Stimulated activated CD8-positive, alpha-beta memory T cell treated with anti-CD3 and anti-CD28 coated beads, Interleukin-15, amount 100 ng/mL, for 4 hours (primary cell): Measurements from ENCODE around the gene COL4A3.
"Not testable (repeated sequence)": the region's sequence is repeated elsewhere in the genome, so short reads cannot be mapped to it uniquely, and the experiment has no call there.

Source experiments
- DNase-seq, 2 donors: peaks; one replicate each; pipeline ENCODE4 v3.0.0-alpha.2; 2020; ENCODE audit warnings: low read depth in 2 of 2

The COL4A3 gene

GRCh38 chr2:227154986-227155774 lies 9.2 kb upstream of the COL4A3 start:
- DNase-seq = no peak

- no peak for DNase-seq
Measured at GRCh38 chr2:227160164-227160563, 4.3 kb upstream of the COL4A3 start.

GRCh38 chr2:227161947-227162346 lies 2.5 kb upstream of the COL4A3 start:
- no peak for DNase-seq

GRCh38 chr2:227163485-227163997 lies 883 bp upstream of the COL4A3 start:
- no peak for DNase-seq

DNA sequence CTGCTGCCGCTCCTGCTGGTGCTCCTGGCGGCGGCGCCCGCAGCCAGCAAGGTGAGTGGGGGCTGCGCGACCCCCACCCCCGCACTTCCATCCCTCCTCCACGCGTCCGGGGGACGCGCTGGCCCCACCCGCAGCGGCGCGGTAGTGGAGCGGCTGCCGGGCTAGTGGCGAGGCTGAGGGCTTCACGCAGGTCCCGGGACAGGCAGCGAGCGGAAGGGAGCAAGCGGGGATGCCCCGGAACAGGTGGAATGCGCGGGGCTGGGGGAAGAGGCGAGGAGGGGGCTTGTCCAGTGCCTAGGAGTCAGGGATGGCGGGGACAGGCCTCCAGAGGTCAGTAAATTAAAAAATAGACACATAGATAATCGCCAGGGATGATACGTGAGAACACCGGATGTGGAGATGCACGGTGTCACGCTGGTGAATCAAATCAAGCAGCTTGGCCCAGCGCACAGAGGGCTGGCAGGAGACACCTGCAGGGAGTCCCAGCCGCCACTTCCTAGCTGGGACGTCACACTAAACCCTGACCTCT lies 403 bp downstream of the COL4A3 start:
- DNase-seq = no peak

DNA sequence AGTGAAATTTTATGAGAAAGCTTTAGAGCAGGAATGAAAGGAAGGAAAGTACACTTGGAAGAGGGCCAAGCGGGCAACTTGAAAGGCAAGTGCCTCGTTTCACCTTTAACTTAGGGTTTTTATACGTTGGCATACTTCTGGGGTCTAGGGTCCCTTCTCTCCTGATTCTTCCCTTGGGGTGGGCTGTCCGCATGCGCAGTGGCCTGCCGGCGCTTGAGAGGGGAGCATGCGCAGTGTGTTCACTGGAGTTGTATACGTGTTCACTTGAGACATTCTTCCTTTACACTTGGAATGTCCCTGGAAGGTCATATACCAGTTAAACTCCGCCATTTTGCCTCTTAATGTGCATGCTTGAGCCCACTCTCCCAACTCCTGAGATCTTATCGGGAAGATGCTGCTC lies 7.4 kb downstream of the COL4A3 start:
- DNase-seq = not testable (repeated sequence)

DNA sequence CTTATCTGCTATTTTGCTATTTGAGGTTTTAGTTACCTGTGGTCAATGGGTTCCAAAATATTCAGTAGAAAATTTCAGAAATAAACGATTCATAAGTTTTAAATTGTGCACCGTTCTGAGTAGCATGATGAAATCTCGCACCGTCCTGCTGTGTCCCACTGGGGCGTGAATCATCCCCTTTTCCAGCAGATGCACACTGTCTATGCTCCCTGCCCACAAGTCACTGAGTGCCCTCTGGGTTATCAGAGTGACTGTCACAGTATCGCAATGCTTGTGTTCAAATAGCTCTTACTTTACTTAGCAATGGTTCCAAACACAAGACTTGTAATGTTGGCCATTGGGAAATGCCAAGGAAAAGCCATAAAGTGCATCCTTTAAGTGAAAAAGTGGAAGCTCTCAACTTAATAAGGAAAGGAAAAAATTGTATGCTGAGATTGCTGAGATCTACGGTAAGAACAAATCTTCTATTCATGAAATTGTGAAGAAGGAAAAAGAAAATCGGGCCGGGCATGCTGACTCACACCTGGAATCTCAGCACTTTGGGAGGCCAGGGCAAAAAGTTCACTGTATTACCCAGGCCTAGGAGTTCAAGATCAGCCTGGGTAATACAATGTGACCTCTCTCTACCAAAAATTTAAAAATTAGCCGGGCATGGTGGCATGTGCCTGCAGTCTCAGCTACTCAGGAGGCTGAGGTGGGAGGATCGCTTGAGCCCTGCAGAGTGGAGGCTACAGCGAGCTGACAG lies 13.3 kb downstream of the COL4A3 start:
- DNase-seq = no peak

GRCh38 chr2:227179988-227180685 lies 15.7 kb downstream of the COL4A3 start:
- no peak for DNase-seq

DNA sequence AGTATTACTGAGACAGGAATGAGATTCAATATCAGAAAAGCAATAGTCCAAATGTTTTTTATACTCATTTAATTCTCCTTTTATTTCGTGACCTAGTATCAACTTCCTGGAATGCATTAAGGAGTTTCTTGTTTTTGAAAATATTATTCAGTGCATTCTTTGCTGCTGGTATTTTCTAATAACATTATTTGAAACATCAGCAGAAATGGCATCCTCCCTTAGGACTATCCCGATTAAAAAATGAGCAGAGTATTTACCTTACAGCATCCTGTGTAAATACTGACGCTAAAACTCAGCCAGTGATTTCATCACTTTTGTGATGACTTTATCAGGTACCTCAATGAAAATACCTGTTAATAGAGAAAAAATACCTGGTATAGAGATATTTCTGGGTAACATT lies 16.3 kb downstream of the COL4A3 start:
- no peak for DNase-seq

DNA sequence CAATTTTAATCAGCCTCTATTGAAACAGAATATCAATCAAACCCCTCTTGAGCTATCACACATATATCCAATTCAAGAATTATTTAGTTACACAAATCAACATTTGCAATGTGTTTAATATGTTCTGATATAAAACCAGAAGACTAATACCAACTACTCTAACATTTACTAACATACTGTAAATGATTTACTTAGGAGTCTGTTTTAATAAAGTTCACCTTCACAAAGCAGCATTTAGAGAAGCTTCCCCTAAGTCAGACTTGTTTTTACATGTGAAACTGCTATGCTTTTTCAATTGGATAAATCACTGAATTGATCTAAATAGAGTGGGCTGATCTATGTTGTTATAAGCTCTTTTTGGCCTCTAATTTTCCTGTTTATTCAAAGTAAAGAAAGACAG lies 18.3 kb downstream of the COL4A3 start:
- no peak for DNase-seq

DNA sequence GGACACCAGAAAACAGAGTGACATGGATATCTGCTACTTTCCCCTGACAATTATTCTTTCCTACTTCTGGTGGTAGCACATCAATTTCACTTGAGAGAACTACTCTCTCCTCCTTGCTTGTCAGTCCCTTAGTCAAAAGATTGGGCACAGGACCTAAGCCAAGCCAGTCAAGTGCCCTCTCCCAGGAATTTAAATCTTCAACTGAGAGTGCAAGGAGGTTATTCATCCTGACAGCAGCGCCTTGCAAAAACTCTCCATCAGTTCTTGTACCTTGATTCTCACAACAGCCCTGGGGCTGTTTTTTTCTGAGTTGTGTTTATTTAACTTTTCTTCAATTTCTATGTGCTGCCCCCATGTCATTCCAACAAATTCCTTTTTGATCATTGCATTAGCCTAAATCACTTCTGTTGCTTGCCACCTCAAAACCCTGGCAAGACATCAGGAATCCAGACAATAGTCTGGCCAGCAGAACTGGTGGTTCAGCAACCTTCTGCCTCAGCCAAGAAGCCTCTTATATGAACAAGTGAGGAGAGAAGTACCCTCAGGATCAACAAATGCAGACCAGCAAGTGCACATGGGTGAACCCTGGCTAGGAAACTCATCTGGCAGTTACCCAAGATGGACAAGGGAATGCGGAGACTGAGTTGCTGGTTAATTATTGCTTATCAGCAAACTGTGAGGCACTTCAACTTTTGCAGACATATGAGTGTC lies 19.4 kb downstream of the COL4A3 start:
- DNase-seq = no peak

DNA sequence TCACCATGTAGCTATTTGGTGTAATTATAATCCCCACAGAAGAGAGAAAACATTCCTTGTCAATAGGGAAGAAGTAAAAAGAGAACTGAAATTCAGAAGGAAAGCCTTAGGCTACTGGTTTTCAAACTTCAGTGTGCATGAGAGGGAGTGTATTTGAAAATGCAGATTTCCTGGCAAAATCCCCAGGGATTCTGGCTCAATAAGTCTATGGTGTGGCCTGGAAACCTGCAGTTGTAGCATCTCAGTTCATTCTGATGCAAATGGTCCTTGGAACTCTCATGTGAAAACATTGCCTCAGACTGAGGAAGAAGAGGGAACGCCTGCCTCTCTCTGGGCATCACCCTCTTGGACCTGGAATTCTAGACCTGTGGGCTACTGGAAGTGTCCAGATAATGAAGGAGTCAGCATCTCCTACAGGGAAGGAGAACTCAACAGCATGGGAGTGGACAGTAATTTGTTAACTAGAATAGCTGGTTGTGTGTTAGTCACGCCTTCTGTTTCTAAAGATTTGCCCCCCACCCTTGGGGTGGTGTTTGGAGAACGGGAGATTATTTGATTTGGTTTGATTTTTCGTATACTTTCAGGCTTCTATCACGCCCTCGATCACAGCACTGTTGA lies 21.3 kb downstream of the COL4A3 start:
- no peak for DNase-seq

- no peak for DNase-seq
Measured at GRCh38 chr2:227186751-227187150, 22.3 kb downstream of the COL4A3 start.

GRCh38 chr2:227188292-227188691 lies 23.9 kb downstream of the COL4A3 start:
- no peak for DNase-seq

DNA sequence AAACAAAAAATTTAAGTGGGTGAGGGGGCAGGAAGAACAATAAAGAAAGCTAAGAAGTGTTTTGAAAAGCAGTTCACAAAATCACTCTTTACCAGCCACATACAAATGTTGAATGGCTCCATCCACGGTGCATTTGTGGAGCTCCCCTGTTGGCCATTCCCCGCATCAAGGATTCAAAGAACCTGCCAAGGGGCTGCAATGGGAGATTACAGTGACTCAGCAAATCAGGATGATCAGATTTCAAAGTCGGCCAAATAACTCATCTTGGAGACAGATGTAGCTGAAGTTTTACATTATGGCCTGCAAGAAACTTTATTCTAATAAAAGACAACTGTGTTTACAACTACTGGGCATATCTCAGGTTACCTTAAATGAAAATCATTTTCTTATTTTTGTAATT lies 26.9 kb downstream of the COL4A3 start:
- no peak for DNase-seq

GRCh38 chr2:227192491-227192890 lies 28.1 kb downstream of the COL4A3 start:
- DNase-seq = no peak

DNA sequence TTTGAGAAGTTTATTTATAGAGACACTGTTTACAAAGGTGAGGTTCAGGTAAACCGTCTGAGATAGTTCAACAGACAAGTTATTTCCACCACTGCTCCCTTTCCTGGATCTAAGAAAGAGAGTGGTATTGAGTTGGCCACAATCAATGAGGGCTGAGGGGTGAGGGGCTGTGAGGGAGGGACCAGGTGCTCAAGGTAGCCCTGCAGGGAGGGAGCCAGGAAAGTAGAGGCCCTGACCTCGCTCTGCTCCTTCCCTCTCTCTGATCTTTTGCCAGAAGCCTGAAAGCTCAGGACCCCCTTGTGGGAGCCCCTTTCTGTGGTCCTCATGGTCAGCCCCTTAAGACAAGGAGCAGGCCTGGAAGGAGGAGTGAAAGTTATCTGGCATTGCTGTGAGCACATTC lies 29.8 kb downstream of the COL4A3 start:
- no peak for DNase-seq

GRCh38 chr2:227198866-227199265 lies 34.4 kb downstream of the COL4A3 start:
- no peak for DNase-seq

DNA sequence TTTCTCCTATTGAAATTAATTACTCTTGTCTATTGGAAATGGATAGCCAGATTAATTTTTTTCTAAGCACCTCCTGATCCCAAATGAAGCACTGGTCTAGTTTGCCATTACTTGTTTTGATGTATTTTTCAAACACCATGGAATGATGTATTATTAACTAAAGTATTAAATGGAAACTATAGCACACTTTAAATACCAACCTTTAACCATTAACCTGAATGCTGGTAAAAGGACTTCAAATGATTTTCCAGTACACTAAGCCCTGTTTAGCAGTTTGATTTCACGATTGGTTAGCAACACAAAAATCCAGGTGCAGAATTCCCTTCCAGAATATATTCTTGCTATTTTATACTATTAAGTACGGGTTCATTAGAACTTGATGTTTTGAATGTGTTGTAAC lies 37.3 kb downstream of the COL4A3 start:
- DNase-seq = no peak

DNA sequence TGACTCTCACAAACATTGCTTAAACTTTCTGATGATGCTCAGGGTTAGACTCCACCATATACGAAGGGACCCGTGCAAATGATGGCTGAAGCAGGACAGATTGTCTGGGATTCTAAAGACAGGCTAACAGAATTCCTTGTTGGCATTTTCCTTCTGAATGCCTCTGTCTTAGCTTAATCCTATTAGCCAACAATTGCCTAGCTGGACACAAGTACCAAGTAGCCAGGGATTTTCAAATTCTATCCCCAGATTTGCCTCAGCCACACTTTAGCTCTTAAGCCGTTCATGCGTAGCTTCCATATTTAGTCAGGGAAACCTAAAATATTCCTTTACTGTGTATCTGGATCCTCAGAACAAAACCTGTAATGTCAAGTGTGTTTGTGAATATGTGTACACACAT lies 40.0 kb downstream of the COL4A3 start:
- no peak for DNase-seq

DNA sequence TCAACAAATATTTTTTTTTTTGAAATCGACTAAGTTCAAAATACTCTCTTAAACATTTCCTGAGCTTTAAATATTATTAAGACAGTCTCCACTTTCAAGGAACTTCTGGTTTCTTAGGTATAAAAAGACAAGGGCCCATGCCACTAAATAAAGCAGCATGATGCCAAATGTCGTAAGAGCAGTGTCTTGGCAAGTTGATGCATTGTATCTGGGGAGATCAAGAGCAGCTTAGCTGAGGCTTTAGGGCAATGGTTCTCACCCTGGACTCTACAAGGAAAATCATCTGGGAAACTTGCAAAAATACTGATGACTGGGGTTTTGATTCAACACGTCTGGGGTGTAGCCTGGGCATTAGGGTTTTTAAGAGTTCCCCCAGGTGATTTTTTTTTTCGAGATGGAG lies 41.3 kb downstream of the COL4A3 start:
- no peak for DNase-seq
